Esophagus squamous epithelium (tissue), 5 donors: ENCODE measurements around the gene PCP4. TPM values are rescaled to one million over a fixed set of nuclear protein-coding genes. Genes with fewer than 3 reads are reported as not detected.

Source experiments
- DNase-seq: peaks from one replicate; lab custom pipeline; 2025; lab: John Stamatoyannopoulos, UW
- H3K27ac ChIP-seq, 4 donors: fragments of 200-600 bp; sonication (generic); one replicate each; pipeline ENCODE4 v1.5.1; 2016 to 2019; ENCODE audit warnings: mild to moderate bottlenecking in 1 of 4
- H3K27me3 ChIP-seq, 4 donors: fragments of 200-600 bp; sonication (generic); 1 replicate in 3 of 4; 2 replicates in 1 of 4; pipeline versions ENCODE4 v1.5.1 to v1.6.0; 2017 to 2021; ENCODE audit warnings: antibody characterized with exemption in 1 of 4
- H3K36me3 ChIP-seq, 3 donors: fragments of 200-600 bp; sonication (generic); one replicate each; pipeline ENCODE4 v1.5.1; 2016 to 2019
- H3K4me1 ChIP-seq, 3 donors: fragments of 200-600 bp; sonication (generic); one replicate each; pipeline ENCODE4 v1.5.1; 2017 to 2019
- H3K4me3 ChIP-seq, 4 donors: fragments of 200-600 bp; sonication (generic); 1 replicate in 3 of 4; 2 replicates in 1 of 4; pipeline ENCODE4 v1.5.1; 2016 to 2019; ENCODE audit warnings: mild to moderate bottlenecking in 2 of 4, moderate library complexity in 1 of 4
- H3K9me3 ChIP-seq, 3 donors: fragments of 200-600 bp; sonication (generic); one replicate each; pipeline ENCODE4 v1.5.1; 2016 to 2019
- CTCF ChIP-seq, 6 experiments: fragments of 450-650 bp in 4 of 6; fragments of 200-600 bp in 2 of 6; sonication (generic) in 2 of 6; IDR thresholded peaks; one replicate each; pipeline ENCODE4 v1.5.1; 2016 to 2019; ENCODE audit warnings: antibody characterized with exemption in 6 of 6, mild to moderate bottlenecking in 4 of 6, moderate library complexity in 4 of 6
- POLR2A ChIP-seq, 4 donors: fragments of 450-650 bp; IDR thresholded peaks; one replicate each; pipeline ENCODE4 v1.6.1; 2017; ENCODE audit warnings: antibody characterized with exemption in 4 of 4, mild to moderate bottlenecking in 4 of 4, moderate library complexity in 3 of 4
- WGBS, 2 donors: methylation state at CpG; one replicate each; pipeline ENCODE4 v1.1.5; 2018; 5-methylcytosine and 5-hydroxymethylcytosine counted together
- intact Hi-C: fragments of 100-400 bp; cut with DNase I; formaldehyde crosslinking; loops from one replicate; pipeline ENCODE4 v1.15.0; 2022
- total RNA-seq, 4 donors: library from RNA; depleted of rRNA; stranded (reverse); fragments of >200 nt; gene quantifications; one replicate each; pipeline ENCODE4 v1.1.0, GENCODE V29; 2016
- donor health status: DM: yes; HTN: yes; CAD: no.

The PCP4 gene
- total RNA-seq, 4 donors from 2014 or later = 0.83 to 82.4 (median 12.7) TPM

GRCh38 chr21:39918558-39918957 is 51.3 kb downstream of the PCP4 start:
- intact Hi-C loops = no loop called here
- WGBS, 2 donors = 48 to 70% methylated on average over 4 of the region's 4 CpGs
- no peak for TF ChIP-seq CTCF (IDR thresholded peaks at IDR 0.05)
- no peak for TF ChIP-seq POLR2A (IDR thresholded peaks at IDR 0.05)
- no peaks in the 10 kb centered on the region for H3K27me3 ChIP-seq
- H3K4me3 ChIP-seq = no peak overlapping the region
- H3K9me3 ChIP-seq = no peaks in the 10 kb centered on the region
- H3K4me1 ChIP-seq = no peaks in the 10 kb centered on the region
- H3K27ac ChIP-seq = peak overlapping the region in 2 of 4 donors; percentile 49 to 58
- no peaks in the 10 kb centered on the region for H3K36me3 ChIP-seq
- no peak for DNase-seq

DNA sequence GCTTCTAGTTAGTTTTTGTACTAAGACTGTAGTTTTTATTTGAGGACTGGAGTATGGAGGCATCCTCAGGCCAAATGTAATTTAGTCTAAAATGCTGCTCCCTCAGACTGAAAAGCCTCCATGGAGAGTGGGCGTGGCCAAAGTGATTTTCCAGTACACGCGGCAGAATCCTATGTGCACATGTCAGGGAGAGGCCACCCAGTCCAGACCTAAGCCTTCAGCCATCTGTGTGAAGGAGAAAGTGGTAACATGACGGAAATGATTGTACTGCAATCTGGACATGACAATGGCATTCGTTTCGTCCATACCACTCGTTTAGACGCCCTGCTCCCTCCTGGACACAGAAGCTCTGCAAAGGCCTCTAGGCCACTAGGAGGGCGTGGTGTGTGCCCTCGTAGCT is 56.2 kb downstream of the PCP4 start:
- no peaks in the 10 kb centered on the region for H3K27me3 ChIP-seq

GRCh38 chr21:39924577-39925308 is 57.5 kb downstream of the PCP4 start:
- Histone ChIP-seq H3K27me3 (no peaks in the 10 kb centered on the region), H3K27ac (no peak overlapping the region), H3K36me3 (no peaks in the 10 kb centered on the region), H3K4me3 (no peak overlapping the region), H3K9me3 (no peaks in the 10 kb centered on the region), H3K4me1 (no peaks in the 10 kb centered on the region)
- WGBS, 2 donors = 48 to 58% methylated on average over 5 of the region's 8 CpGs
- no peak for DNase-seq
- TF ChIP-seq CTCF (IDR thresholded peaks at IDR 0.05) (no peak), POLR2A (IDR thresholded peaks at IDR 0.05) (no peak)
- intact Hi-C loops = no loop called here

More for the DNA sequence above, 56.2 kb downstream of the PCP4 start:
- Histone ChIP-seq H3K4me3 (no peak overlapping the region), H3K36me3 (no peaks in the 10 kb centered on the region), H3K4me1 (no peaks in the 10 kb centered on the region), H3K27ac (no peak overlapping the region), H3K9me3 (no peaks in the 10 kb centered on the region)
- no peak for TF ChIP-seq CTCF (IDR thresholded peaks at IDR 0.05)
- no peak for TF ChIP-seq POLR2A (IDR thresholded peaks at IDR 0.05)
- intact Hi-C loops = no loop called here
- WGBS, 2 donors = 67 to 73% methylated on average over 8 to 9 of the region's 10 CpGs
- no peak for DNase-seq

- TF ChIP-seq CTCF (IDR thresholded peaks at IDR 0.05) = no peak
- no peak for TF ChIP-seq POLR2A (IDR thresholded peaks at IDR 0.05)
- no peak for DNase-seq
- H3K27me3 ChIP-seq = no peaks in the 10 kb centered on the region
- H3K36me3 ChIP-seq = no peaks in the 10 kb centered on the region
- no peak overlapping the region for H3K4me3 ChIP-seq
- intact Hi-C loops = no loop called here
- H3K27ac ChIP-seq = no peak overlapping the region
- no peaks in the 10 kb centered on the region for H3K9me3 ChIP-seq
- WGBS, 2 donors = 41% methylated on average over 2 of the region's 2 CpGs; no CpG with 5 or more reads in 1 of the 2 donors
- H3K4me1 ChIP-seq = no peaks in the 10 kb centered on the region
These were observed 60.2 kb downstream of the PCP4 start for GRCh38 chr21:39927304-39927886.

DNA sequence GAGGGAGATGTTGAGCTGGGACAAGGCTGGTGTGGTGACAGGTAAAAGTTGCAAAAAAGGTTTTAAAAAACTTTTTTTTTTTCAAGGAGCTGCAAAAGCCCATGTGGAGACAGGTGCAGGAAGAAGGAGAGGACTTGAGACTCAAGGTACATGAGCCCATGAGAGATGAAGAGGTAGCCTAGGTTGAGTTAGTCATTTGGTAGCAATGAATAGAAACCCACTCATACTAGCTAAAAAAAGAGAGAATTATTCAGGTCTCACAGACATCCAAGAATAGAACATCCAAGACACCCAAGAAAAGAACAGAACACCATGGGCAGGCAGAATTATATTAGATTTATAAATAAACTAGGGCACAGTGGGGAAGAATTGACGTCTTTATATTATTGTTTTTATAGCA is 65.1 kb downstream of the PCP4 start:
- 65 to 82% methylated on average over 1 of the region's 1 CpG for WGBS, 2 donors

More for the DNA sequence above, 65.1 kb downstream of the PCP4 start:
- no peak overlapping the region for H3K27ac ChIP-seq
- TF ChIP-seq POLR2A (IDR thresholded peaks at IDR 0.05) (no peak), CTCF (IDR thresholded peaks at IDR 0.05) (no peak)
- no peaks in the 10 kb centered on the region for H3K27me3 ChIP-seq
- no peak overlapping the region for H3K4me3 ChIP-seq
- H3K9me3 ChIP-seq = no peaks in the 10 kb centered on the region
- no peaks in the 10 kb centered on the region for H3K36me3 ChIP-seq
- intact Hi-C loops = no loop called here
- H3K4me1 ChIP-seq = no peaks in the 10 kb centered on the region
- no peak for DNase-seq
